CD4-positive, alpha-beta T cell treated with Interferon alpha-2 for 1 hour (primary cell): ENCODE results near the gene PDZRN4.
"Not testable (repeated sequence)": the region's sequence is repeated elsewhere in the genome, so short reads cannot be mapped to it uniquely, and the experiment has no call there.

Experiments used
- DNase-seq, 2 donors: peaks; one replicate each; pipeline ENCODE4 v3.0.0-alpha.2; 2020 to 2022

The PDZRN4 gene

DNA sequence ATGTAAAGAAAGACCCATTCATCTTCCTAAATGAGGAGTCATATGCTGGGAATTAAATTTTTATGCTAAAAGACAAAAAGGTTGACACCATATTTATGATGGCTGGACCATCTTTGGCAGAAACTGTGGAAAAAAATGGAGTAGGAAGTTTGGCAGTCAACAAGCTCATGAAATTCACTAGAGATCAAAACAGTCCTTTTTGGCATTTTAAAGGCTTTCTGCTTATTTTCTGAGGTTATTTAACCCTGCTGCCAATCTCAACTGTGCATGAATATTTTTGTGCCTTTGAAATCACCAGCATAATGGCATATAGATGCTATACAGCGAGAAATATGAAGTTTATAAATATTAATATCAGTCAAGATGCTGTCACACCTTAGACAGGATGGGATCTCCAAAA, 399.5 kb downstream of the PDZRN4 start:
- DNase-seq, result no peak

- DNase-seq, result no peak
These were observed 401.8 kb downstream of the PDZRN4 start for GRCh38 chr12:41589878-41590277.

DNA sequence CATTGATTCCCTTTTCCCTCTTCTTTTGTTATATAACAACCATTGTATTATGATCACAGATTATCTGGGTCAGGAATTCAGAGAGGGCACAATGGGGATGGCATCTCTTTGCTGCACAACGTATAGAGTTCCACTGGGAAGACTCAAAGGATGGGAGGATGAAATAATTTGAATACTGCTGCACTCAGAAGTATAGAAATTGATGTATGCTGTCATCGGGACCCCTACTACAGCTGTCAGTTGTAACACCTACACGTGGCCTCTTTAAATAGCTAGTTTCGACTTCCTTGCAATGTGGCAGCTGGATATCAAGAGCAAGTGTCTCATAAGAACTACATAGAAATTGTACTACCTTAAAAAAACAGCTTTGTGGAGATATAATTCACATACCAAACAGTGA, 408.1 kb downstream of the PDZRN4 start:
- DNase-seq, result no peak

DNA sequence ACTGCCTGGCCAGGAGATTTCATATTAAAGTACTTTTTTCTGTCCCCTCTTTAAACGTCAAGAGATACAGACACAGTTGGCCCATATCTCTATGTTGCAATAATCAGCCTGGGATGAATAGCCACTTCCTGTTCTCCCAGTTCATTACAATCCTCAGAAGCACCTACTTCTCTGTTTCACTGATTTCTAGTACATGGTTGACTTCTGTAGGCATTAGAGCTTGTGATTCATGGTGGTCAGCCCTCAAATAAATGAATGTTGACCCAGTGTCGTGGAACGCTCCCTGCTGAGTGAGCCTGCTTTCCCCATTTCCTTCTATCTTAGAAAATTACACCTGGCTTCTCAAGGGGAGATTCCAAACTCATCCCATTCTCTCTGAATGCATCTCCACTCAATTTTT, 416.7 kb downstream of the PDZRN4 start:
- DNase-seq, result no peak

DNA sequence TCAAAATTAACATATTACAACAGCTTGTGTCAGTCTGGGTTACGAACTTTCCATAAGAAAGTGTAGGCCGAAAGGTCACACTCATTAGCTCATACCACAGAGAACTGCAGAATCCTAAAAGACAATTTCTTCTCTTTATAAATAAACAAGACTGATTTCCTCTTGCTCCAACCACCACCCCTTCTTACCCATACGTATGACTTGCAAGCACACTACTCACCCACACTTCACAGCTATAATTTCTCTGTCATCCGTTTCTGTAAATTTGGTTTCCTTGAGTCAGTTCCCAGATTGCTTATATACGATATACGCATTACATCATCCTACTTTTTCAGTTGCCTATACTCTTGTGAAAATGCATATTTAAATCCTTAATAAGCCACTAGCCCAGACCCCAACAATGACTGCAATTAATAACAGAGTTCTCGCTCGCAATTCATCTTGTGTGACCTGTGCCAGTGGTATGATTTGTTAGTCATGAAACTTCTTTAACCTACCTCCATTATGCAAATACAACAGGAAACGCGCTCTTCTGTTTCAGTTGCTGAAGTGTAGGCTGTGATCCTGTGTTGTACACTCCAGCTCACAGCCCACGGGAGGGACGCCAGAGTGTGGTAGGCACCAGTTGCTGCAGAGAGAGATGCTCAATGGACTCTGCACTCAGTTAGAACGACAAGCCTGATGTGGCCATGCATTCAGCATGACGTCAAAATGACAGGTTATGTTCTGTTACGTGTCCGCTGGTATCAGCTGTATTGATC, 417.6 kb downstream of the PDZRN4 start:
- DNase-seq, result no peak

- DNase-seq, result no peak
These were observed 418.6 kb downstream of the PDZRN4 start for GRCh38 chr12:41606468-41607445.

DNA sequence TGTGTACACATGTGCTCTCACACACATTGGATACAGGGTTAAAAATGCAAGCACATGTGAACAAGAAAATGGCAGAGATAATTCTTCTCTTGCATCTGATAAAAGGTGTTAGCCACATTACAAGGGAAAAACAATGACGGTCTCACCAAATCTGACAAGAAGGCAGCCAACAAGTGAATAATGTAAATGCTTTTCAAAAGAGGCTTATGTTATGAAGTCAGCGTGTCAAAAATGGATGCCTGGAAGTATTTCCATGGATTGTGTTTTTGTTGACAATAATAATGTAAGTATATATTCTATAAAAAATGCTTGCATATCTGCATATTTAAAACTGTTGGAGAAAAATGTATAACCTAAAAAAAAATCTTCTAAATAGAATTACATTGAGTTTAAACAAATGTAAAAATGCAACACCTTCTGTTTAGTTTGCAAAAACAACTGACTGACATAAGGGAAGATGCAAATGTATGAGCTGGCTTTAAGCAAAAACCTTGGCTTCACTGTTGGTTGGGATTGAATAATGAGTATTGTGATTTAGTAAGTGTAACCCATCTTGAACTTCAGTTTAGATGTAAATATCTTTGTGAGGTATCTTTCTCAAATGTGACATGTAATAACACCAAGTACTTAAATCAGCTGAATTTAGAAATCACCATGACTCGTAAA, 424.9 kb downstream of the PDZRN4 start:
- DNase-seq, result no peak

DNA sequence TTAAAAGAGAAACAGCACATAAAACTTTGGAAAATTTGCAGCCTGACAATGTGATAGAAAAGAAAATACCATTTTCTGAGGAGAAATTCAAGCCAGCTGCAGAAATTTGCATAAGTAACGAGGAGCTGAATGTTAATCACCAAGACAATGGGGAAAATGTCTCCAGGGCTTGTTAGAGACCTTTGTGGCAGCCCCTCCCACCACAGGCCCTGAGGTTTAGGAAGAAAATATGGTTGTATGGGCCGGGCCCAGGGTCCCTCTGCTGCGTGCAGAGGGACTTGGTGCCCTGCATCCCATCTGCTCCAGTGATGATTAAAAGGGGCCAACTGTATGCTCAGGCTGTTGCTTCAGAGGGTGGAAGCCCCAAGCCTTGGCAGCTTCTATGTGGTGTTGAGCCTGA, 427.1 kb downstream of the PDZRN4 start:
- not testable (repeated sequence) for DNase-seq

- DNase-seq, result no peak
These were observed 431.6 kb downstream of the PDZRN4 start for GRCh38 chr12:41619705-41620104.

DNA sequence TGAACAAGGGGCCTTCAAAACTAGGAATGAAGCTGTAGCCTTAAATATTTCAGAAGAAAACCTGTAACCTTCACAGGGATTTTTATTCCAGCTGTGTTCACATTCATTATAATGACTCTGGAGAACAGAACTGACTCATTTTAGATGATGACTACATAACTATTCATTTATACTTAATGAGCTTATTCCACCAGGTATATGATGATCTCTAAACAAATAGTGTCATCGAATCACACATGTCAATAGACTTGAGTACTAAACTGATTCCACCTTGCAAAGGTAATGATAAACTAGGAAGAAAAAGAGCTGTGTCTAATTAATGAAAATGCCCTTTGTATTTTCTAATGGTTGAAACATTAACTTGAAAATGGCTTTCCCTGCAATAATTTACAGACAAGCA, 433.2 kb downstream of the PDZRN4 start:
- no peak for DNase-seq
